GM12891 (cell line): Measurements from ENCODE around the gene KIF13A.

ENCODE experiments used
- PAX5 ChIP-seq: IDR thresholded peaks from 2 replicates; pipeline ENCODE4 v1.6.1; 2011; ENCODE audit warnings: low read length, moderate library complexity, mild to moderate bottlenecking; ENCODE audit not compliant: insufficient read depth, severe bottlenecking
- POLR2A ChIP-seq: IDR thresholded peaks from 2 replicates; pipeline ENCODE4 v1.6.1; 2011; ENCODE audit warnings: low read depth, low read length, control low read depth

- TF ChIP-seq POLR2A (no peak), PAX5 (no peak)
Measured at GRCh38 chr6:17914651-17915050, 72.8 kb downstream of the KIF13A start.
